GM18867 (cell line): ENCODE results near the gene VMP1.
"Not testable (repeated sequence)": the region's sequence is repeated elsewhere in the genome, so short reads cannot be mapped to it uniquely, and the experiment has no call there.

ENCODE experiments used
- ATAC-seq: cut with Tn5 transposase; IDR thresholded peaks from one replicate; pipeline ENCODE4 v1.9.1; 2021; ENCODE audit warnings: mild to moderate bottlenecking, moderate library complexity; ENCODE audit not compliant: unreplicated experiment

The VMP1 gene

DNA sequence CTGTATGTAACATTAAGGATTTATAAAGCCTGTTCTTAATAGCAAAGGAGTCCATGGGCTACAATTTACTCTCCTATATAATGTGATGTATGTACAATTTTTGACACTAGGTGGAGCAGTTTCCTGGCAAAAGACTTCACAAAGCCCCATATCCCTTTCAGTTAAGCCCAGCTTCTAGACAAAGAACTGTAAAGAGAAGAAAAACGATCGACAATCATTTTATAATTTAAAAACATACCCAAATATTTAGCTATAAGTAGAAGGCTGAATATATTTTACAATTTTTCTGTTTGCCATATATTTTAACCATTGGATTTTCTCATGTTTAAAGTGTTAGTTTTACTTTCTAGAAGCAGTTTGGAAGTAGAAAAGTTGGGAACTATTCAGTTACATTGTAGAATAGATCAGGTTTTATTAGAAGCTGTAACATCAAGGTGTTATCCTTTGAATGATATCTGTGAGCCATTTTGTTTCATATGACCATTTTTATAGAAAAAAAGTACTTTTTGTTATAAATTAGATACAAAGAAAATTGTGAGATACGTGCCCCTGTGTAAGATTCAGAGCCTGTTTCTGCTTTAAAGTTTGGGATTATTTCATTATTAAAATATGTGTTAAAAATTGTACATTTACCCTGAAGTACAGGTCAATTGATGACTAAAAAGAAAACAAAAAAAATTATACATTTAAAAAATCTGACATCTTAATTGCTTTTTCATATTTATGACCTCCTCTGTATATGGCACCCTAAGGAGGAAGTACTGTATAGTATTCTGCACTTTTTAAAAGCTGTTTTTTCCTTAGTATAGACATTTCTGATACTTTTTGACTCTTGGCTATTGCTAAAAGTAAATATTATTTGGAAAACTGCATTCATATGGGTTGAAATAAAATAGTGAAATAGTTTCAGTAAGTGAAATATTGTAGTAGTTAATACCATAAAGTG is 46.3 kb downstream of the VMP1 start:
- ATAC-seq, result peak; percentile 41

GRCh38 chr17:59754552-59754951 is 47.1 kb downstream of the VMP1 start:
- no peak for ATAC-seq

DNA sequence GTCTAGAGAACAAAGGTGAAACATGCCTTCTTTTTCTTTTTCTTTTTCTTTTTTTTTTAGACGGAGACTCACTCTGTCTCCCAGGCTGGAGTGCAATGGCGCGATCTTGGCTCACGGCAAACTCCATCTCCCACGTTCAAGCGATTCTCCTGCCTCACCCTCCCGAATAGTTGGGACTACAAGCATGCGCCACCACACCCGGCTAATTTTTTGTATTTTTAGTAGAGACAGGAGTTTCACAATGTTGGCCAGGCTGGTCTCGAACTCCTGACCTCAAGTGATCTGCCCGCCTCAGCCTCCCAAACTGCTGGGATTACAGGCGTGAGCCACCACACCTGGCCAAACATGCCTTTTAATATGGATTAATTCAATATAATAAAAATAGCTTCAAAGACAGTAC is 47.6 kb downstream of the VMP1 start:
- ATAC-seq, result not testable (repeated sequence)

- ATAC-seq, result no peak
These were observed 48.9 kb downstream of the VMP1 start for GRCh38 chr17:59756236-59756818.

DNA sequence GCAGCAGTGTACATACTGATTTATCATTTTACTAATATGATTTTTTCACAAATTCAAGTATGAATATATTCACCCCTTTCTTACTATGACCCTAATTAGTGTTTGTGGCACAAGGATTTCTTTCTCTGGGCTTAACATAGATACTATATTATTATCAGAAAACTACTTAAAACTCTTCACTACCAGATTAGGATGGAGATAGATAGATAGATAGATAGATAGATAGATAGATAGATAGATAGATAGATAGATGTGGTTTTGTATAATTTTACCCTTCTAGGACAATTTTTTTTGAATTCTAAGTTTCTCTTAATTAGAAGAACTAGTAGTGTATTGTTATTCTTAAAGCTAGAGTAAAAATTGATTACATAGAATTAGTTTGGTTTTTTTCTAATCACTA is 49.6 kb downstream of the VMP1 start:
- ATAC-seq, result no peak

GRCh38 chr17:59757470-59757869 is 50.0 kb downstream of the VMP1 start:
- ATAC-seq, result no peak

- ATAC-seq, result no peak
These were observed 50.5 kb downstream of the VMP1 start for GRCh38 chr17:59757881-59758385.

DNA sequence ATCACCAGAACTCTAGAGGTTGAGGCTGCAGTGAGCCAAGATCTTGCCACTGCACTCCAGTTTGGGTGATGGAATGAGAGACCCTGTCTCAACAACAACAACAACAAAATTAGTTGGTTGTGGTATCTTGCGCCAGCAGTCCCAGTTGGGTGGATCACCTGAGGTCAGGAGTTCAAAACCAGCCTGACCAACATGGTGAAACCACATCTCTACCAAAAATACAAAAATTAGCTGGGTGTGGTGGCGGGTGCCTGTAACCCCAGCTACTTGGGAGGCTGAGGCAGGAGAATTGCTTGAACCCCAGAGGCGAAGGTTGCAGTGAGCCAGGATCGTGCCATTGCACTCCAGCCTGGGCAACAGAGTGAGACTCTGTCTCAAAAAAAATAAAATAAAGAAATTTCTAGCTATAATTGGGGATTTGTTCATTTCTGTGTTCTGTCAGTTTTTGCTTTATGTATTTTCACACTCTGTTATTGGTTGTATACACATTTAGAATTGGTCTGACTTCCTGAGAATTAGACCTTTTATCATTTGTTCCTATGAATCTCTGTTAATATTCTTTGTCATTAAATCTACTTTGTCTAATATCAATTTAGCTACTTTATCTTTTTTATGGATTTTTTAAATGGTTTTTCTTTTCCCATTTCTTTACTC is 51.7 kb downstream of the VMP1 start:
- ATAC-seq, result not testable (repeated sequence)

GRCh38 chr17:59760160-59760559 is 52.7 kb downstream of the VMP1 start:
- no peak for ATAC-seq

- no peak for ATAC-seq
These were observed 54.1 kb downstream of the VMP1 start for GRCh38 chr17:59761385-59762048.

DNA sequence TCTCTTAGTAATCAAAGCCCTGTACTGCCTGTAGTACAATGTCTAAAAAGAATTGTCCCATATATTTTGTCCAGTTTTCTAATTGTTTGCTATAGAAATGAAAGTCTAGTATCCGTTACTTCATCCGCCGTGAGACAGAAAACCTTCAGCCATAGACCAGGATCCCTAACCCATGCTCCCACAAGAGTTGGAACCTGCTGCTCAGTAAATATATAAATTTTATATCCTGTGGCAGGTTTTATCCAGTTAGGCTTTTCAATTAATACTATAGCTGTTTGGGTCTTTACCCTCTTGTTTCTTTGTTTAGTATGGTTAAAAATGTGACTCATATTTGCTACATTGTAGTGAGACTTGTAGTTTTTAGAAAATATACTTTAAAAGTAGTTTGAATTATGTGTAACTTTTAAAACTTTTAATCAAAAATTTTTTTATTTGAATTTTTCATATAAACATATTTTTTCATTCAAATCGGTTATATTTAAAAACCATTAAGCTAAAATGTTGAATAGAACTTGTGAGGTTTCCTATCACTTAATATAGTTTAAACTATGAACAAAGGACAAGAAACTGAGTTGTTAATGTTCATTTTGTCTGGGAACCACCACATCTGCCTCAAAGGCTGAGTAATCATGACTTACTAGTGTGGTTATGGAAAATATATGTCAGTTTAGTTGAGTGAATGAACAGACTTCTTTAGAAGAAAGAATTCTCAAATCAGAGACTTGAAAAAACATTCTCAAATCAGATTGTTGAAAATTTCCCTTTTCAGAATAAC is 54.8 kb downstream of the VMP1 start:
- no peak for ATAC-seq

GRCh38 chr17:59762824-59763374 is 55.4 kb downstream of the VMP1 start:
- no peak for ATAC-seq

DNA sequence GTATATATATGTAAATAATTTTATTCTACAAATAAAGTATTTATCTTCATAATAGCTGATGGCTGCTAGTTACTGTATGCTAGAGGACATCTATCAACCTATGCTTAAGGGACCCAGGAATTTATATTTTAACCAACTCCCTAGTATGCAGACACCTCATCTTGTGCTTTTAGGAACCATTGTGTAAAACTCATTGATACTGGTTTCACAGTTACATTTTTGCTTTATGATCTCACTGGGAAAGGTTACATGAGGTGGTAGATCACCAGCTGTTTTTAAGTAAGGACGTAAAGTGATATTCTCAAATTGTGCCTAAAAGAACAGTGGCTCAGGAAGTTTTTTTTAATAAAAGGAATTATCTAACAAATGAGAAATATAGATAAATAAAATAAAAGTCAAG is 56.4 kb downstream of the VMP1 start:
- ATAC-seq, result no peak

DNA sequence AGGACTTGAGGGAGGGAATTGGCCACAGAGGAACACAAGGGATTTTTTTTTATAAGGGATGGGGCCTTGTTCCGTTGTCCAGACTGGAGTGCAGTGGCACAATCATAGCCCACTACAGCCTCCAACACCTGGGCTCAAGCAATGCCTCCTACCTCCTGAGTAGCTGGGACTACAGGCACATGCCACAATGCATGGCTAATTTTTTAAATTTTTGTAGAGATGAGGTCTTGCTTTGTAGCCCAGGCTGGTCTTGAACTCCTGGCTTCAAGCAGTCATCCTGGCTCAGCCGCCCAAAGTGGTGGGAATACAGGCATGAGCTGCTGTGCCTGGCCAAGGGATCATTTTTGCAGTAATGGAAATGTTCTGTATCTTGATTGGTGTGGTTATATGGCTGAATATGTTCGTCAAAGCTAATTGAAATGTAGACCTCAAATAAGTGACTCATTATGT is 56.9 kb downstream of the VMP1 start:
- no peak for ATAC-seq

DNA sequence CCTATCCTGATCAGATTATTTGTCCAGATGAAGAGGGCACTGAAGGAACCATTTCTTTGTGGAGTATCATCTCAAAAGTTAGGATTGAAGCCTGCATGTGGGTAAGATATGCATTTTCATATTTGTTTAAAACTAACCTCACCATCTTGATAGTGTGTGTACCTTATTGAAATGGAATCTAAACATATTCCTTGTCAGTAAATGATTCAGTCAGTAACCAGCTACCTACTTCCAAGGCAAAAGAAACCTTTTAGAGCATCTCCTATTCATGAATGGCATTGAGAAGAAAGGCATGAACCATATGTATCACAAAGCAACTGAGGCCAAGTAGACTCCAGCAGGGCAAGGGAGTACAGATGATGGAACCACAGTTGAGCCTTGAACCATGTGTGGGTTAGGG is 57.6 kb downstream of the VMP1 start:
- ATAC-seq, result no peak

- ATAC-seq, result no peak
These were observed 59.0 kb downstream of the VMP1 start for GRCh38 chr17:59766491-59766890.

GRCh38 chr17:59767176-59767575 is 59.7 kb downstream of the VMP1 start:
- no peak for ATAC-seq

GRCh38 chr17:59769887-59770286 is 62.4 kb downstream of the VMP1 start:
- ATAC-seq, result no peak

- no peak for ATAC-seq
These were observed 63.6 kb downstream of the VMP1 start for GRCh38 chr17:59771093-59771492.

- ATAC-seq, result no peak
These were observed 68.4 kb downstream of the VMP1 start for GRCh38 chr17:59775786-59776350.
